Naive thymus-derived CD4-positive, alpha-beta T cell (primary cell): Measurements from ENCODE around the gene CLN3. TPM values are rescaled to one million over a fixed set of nuclear protein-coding genes. Genes with fewer than 3 reads are reported as not detected.

Experiments used
- ATAC-seq: fragments of 150-1000 bp; cut with Tn5 transposase; 2 replicates; pipeline ENCODE4 v1.10.0; 2021; ENCODE audit warnings: mild to moderate bottlenecking, moderate library complexity
- CTCF ChIA-PET: fragments of 350-600 bp; sonication (Branson Sonifier 250); formaldehyde crosslinking; loops from one replicate; lab custom pipeline; 2021; ENCODE audit warnings: antibody characterized with exemption; lab: Charles Lee
- POLR2A ChIA-PET: fragments of 350-600 bp; sonication (Branson Sonifier 250); formaldehyde crosslinking; loops from one replicate; lab custom pipeline; 2021; ENCODE audit warnings: antibody characterized with exemption, inconsistent platforms; lab: Charles Lee
- DNase-seq, 9 donors: peaks; one replicate each; pipeline versions ENCODE4 v3.0.0 to v3.0.0-alpha.2; 2020 to 2022; ENCODE audit warnings: mixed read lengths in 1 of 9
- H3K27ac ChIP-seq: one replicate; pipeline ENCODE4 v1.7.0; 2013; ENCODE audit warnings: mild to moderate bottlenecking, low read depth, low read length, moderate library complexity
- H3K27me3 ChIP-seq, 2 donors: one replicate each; pipeline ENCODE4 v1.7.0; 2013; ENCODE audit warnings: low read length in 2 of 2, mild to moderate bottlenecking in 2 of 2, moderate library complexity in 2 of 2; ENCODE audit not compliant: control insufficient read depth in 2 of 2, insufficient read depth in 2 of 2
- H3K36me3 ChIP-seq, 3 experiments: 1 replicate in 2 of 3; 2 replicates in 1 of 3; pipeline ENCODE4 v1.7.0; 2013; ENCODE audit warnings: low read length in 3 of 3, mild to moderate bottlenecking in 3 of 3, moderate library complexity in 1 of 3; ENCODE audit not compliant: insufficient read depth in 3 of 3, control insufficient read depth in 2 of 3
- H3K4me1 ChIP-seq, 2 donors: one replicate each; pipeline ENCODE4 v1.7.0; 2013; ENCODE audit warnings: low read length in 2 of 2, mild to moderate bottlenecking in 2 of 2, moderate library complexity in 1 of 2; ENCODE audit not compliant: control insufficient read depth in 2 of 2, insufficient read depth in 2 of 2
- H3K4me3 ChIP-seq: 2 replicates; pipeline ENCODE4 v1.7.0; 2013; ENCODE audit warnings: mild to moderate bottlenecking, low read length
- H3K9me3 ChIP-seq, 3 experiments: 1 replicate in 2 of 3; 2 replicates in 1 of 3; pipeline ENCODE4 v1.7.0; 2013; ENCODE audit warnings: low read length in 3 of 3; ENCODE audit not compliant: control insufficient read depth in 2 of 3
- H3K27ac Mint-ChIP-seq, 9 donors: one replicate each; pipeline ENCODE4 v1.8.0; 2020 to 2022; ENCODE audit warnings: mixed read lengths in 9 of 9, mild to moderate bottlenecking in 8 of 9, moderate library complexity in 5 of 9, inconsistent platforms in 2 of 9
- H3K27me3 Mint-ChIP-seq, 5 donors: one replicate each; pipeline ENCODE4 v1.8.0; 2021 to 2022; ENCODE audit warnings: mixed read lengths in 5 of 5, mild to moderate bottlenecking in 1 of 5
- H3K36me3 Mint-ChIP-seq, 5 donors: one replicate each; pipeline ENCODE4 v1.8.0; 2020 to 2022; ENCODE audit warnings: mixed read lengths in 5 of 5, mild to moderate bottlenecking in 3 of 5, inconsistent platforms in 1 of 5
- H3K4me1 Mint-ChIP-seq, 7 donors: one replicate each; pipeline ENCODE4 v1.8.0; 2020 to 2022; ENCODE audit warnings: mixed read lengths in 7 of 7, mild to moderate bottlenecking in 3 of 7, inconsistent platforms in 1 of 7
- H3K4me3 Mint-ChIP-seq, 10 donors: one replicate each; pipeline ENCODE4 v1.8.0; 2020 to 2022; ENCODE audit warnings: mild to moderate bottlenecking in 10 of 10, mixed read lengths in 10 of 10, moderate library complexity in 6 of 10, inconsistent platforms in 2 of 10
- H3K9me3 Mint-ChIP-seq, 11 donors: one replicate each; pipeline ENCODE4 v1.8.0; 2020 to 2022; ENCODE audit warnings: mixed read lengths in 11 of 11, mild to moderate bottlenecking in 4 of 11, inconsistent platforms in 1 of 11, moderate library complexity in 1 of 11
- intact Hi-C, 2 donors: fragments of 100-400 bp; cut with micrococcal nuclease; formaldehyde crosslinking; loops; one replicate each; pipeline ENCODE4 v1.15.1; 2023
- polyA plus RNA-seq, 2 donors: library from polyadenylated mRNA; unstranded; fragments of 300-500 nt; fragmentation: Illumina TruSeq; gene quantifications; one replicate each; pipeline ENCODE4 v1.2.3, GENCODE V29; 2021
- total RNA-seq, 6 experiments: library from RNA in 5 of 6; stranded (reverse) in 5 of 6; gene quantifications; 1 replicate in 5 of 6; 2 replicates in 1 of 6; pipeline ENCODE4 v1.2.3 and lab custom pipeline; 2021 to 2026

The CLN3 gene
- total and polyA plus RNA-seq, 7 experiments from 2014 or later, result 16.0 to 76.3 (median 59.9) TPM

- Histone ChIP-seq H3K36me3 (no peaks in the 10 kb centered on the region), H3K4me1 (peaks cover 0 to 6% of the 10 kb centered on the region in 2 donors), H3K4me3 (no peak overlapping the region), H3K27me3 (no peaks in the 10 kb centered on the region), H3K27ac (no peak overlapping the region), H3K9me3 (no peaks in the 10 kb centered on the region)
- no peak overlapping the region for H3K4me3 Mint-ChIP-seq
- H3K9me3 Mint-ChIP-seq, result no peaks in the 10 kb centered on the region
- intact Hi-C loops, result no loop called here
- ATAC-seq (no peak), DNase-seq (no peak)
- H3K27ac Mint-ChIP-seq, result no peak overlapping the region
- POLR2A ChIA-PET, result interaction anchor here (1.4 kb wide), 1 partner anchor 10 kb away, joined by 4 read pairs; no protein-coding TSS in a partner anchor
- H3K36me3 Mint-ChIP-seq, result no peaks in the 10 kb centered on the region
- H3K4me1 Mint-ChIP-seq, result peaks cover 0 to 22% (median 6%) of the 10 kb centered on the region in 7 donors
- H3K27me3 Mint-ChIP-seq, result no peaks in the 10 kb centered on the region
- CTCF ChIA-PET, result no interaction called here
Observed at GRCh38 chr16:28520672-28521071, 28.8 kb upstream of the CLN3 start.

DNA sequence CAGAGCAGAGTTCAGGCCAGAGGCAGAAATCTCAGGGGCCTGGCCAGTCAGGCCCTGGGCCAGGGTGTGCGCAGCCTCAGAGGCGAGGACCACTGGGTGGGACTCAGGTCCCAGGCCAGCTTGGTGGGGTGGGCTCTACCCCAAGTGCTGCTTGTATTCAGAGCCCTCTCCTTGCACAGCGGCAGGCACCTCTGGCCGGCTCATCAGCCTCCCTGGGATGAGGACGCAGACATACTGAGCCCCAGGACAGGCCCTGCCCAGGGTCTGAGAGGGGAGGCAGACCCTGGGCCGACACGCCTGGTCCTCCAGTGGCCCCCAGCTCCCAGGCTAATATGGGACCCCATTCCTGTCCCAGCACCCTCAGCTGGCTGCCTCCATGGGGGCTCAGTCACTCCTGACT is 22.4 kb upstream of the CLN3 start:
- no peaks in the 10 kb centered on the region for H3K36me3 Mint-ChIP-seq
- ATAC-seq (no peak), DNase-seq (no peak)
- no peaks in the 10 kb centered on the region for H3K27me3 ChIP-seq
- intact Hi-C loops, result no loop called here
- peaks cover 0 to 14% (median 4%) of the 10 kb centered on the region in 7 donors for H3K4me1 Mint-ChIP-seq
- POLR2A ChIA-PET, result no interaction called here
- no peak overlapping the region for H3K4me3 ChIP-seq
- H3K36me3 ChIP-seq, result no peaks in the 10 kb centered on the region
- H3K4me1 ChIP-seq, result no peaks in the 10 kb centered on the region
- no peak overlapping the region for H3K4me3 Mint-ChIP-seq
- H3K9me3 ChIP-seq, result no peaks in the 10 kb centered on the region
- H3K9me3 Mint-ChIP-seq, result no peaks in the 10 kb centered on the region
- no peak overlapping the region for H3K27ac ChIP-seq
- H3K27me3 Mint-ChIP-seq, result no peaks in the 10 kb centered on the region
- CTCF ChIA-PET, result no interaction called here
- no peak overlapping the region for H3K27ac Mint-ChIP-seq

GRCh38 chr16:28513484-28514181 is 21.8 kb upstream of the CLN3 start:
- Histone ChIP-seq H3K4me3 (no peak overlapping the region), H3K27ac (no peak overlapping the region), H3K4me1 (no peaks in the 10 kb centered on the region), H3K36me3 (no peaks in the 10 kb centered on the region), H3K9me3 (no peaks in the 10 kb centered on the region), H3K27me3 (no peaks in the 10 kb centered on the region)
- ATAC-seq, result no peak
- intact Hi-C loops, result no loop called here
- H3K9me3 Mint-ChIP-seq, result no peaks in the 10 kb centered on the region
- POLR2A ChIA-PET, result no interaction called here
- H3K27me3 Mint-ChIP-seq, result no peaks in the 10 kb centered on the region
- CTCF ChIA-PET, result no interaction called here
- H3K36me3 Mint-ChIP-seq, result no peaks in the 10 kb centered on the region
- no peak for DNase-seq
- H3K4me1 Mint-ChIP-seq, result peaks cover 0 to 14% (median 4%) of the 10 kb centered on the region in 7 donors
- H3K27ac Mint-ChIP-seq, result peak overlapping the region in 2 of 9 donors; percentile 32 to 36
- no peak overlapping the region for H3K4me3 Mint-ChIP-seq

DNA sequence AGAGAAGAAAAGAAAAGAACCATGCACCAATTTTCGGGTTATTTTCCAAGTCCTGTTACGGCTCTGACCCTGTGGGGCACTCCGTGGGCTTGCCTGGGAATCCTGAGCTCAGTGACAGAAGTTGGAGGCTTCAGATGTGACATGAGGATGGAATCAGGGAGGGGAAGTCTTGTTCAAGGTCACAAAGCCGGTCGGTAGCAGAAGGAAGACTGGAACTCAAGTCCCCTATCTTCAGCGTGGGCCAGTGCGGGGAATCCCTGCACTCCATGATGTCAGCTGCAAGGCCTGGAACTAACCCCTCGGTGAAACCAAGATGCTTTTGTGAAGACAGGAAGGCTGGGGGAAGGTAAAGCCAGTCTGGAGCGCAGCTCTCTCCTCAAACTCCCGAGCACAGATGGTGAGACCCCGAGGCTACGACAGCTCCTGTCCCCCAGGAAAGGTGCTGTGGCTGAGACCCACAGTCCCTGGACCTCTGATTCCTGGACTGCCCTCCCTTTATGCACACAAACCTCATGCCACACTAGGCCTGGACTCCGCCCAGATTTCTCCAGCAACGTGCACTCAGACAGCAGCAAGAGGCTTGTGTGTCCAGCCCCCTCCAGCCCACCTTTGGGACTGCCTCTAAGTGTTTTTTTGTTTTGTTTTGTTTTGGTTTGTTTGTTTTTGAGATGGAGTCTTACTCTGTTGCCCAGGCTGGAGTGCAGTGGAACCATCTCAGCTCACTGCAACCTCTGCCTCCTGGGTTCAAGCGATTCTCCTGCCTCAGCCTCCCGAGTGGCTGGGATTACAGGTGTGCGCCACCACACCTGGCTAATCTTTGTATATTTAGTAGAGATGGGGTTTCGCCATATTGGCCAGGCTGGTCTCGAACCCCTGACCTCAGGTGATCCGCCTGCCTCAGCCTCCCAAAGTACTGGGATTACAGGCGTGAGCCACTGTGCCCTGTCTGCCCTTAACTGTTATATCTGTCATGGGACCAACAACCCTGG is 20.2 kb upstream of the CLN3 start:
- Mint-ChIP-seq H3K27me3 (no peaks in the 10 kb centered on the region), H3K4me1 (peaks cover 6 to 27% (median 18%) of the 10 kb centered on the region in 7 donors), H3K27ac (no peak overlapping the region), H3K36me3 (no peaks in the 10 kb centered on the region), H3K9me3 (no peaks in the 10 kb centered on the region), H3K4me3 (no peak overlapping the region)
- Histone ChIP-seq H3K9me3 (no peaks in the 10 kb centered on the region), H3K4me3 (no peak overlapping the region), H3K36me3 (no peaks in the 10 kb centered on the region), H3K27ac (no peak overlapping the region), H3K27me3 (no peaks in the 10 kb centered on the region), H3K4me1 (peaks cover 10% of the 10 kb centered on the region in 2 donors)
- DNase-seq (no peak), ATAC-seq (no peak)
- ChIA-PET POLR2A (no interaction called here), CTCF (no interaction called here)
- intact Hi-C loops, result no loop called here

DNA sequence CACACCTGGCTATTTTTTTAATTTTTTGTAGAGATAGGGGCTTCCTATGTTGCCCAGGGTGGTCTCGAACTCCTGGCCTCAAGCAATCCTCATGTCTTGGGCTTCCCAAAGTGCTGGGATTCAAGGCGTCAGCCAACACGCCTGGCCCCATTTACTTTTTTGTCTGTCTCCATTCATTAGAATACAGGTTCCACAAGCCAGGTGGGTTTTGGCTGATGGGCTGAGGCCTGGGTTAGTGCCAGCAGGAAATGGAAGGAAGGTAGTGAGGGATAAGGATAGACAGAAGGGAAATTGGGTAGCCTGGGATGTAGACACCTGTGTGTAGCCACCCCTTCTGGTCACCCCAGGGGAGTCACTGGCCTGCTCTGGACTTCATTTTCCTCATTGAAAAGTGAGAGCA is 19.2 kb upstream of the CLN3 start:
- Histone ChIP-seq H3K4me1 (peaks cover 10% of the 10 kb centered on the region in 2 donors), H3K36me3 (no peaks in the 10 kb centered on the region), H3K27me3 (no peaks in the 10 kb centered on the region), H3K4me3 (no peak overlapping the region), H3K27ac (no peak overlapping the region), H3K9me3 (no peaks in the 10 kb centered on the region)
- ATAC-seq (no peak), DNase-seq (no peak)
- Mint-ChIP-seq H3K9me3 (no peaks in the 10 kb centered on the region), H3K4me3 (no peak overlapping the region), H3K4me1 (peaks cover 6 to 31% (median 25%) of the 10 kb centered on the region in 7 donors), H3K27me3 (peaks cover 0 to 8% (median 0%) of the 10 kb centered on the region in 5 donors), H3K36me3 (no peaks in the 10 kb centered on the region), H3K27ac (peak overlapping the region in 2 of 9 donors; percentile 37 to 91)
- ChIA-PET POLR2A (no interaction called here), CTCF (interaction anchor here (1.0 kb wide), 1 partner anchor 39 kb away, joined by 4 read pairs; no protein-coding TSS in a partner anchor)
- intact Hi-C loops, result no loop called here

DNA sequence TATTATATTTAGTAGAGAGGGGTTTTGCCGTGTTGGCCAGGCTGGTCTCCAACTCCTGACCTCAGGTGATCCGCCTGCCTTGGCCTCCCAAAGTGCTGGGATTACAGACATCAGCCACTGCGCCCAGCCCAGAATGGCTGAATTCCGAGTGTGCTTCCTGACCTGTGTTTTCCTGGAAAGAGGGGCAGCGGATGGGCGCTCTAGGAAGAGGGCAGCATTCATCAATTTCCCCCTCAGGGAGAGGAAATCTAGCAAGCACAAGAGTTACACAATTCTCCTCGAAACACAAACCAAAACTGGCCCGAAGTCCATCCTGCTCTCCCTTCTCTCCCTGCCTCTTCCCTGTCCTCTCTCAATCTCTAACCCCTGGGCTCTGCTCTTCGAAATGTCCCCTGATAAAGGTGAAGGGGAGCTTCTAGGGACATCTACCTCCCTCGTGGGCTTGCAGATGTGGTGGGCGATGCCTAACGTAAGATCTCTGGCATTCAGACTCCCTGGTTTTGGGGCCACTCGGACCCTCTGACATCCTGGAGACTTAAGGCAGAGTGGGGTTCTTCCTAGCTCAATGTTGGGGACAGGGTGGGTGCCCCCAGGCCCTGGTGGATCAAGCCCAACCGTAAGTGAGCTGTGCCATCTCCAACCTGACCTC is 13.7 kb upstream of the CLN3 start:
- no peak for ATAC-seq
- Histone ChIP-seq H3K27me3 (no peaks in the 10 kb centered on the region), H3K9me3 (no peaks in the 10 kb centered on the region), H3K4me1 (peaks cover 10% of the 10 kb centered on the region in 2 donors), H3K36me3 (no peaks in the 10 kb centered on the region), H3K27ac (no peak overlapping the region), H3K4me3 (no peak overlapping the region)
- H3K36me3 Mint-ChIP-seq, result no peaks in the 10 kb centered on the region
- H3K9me3 Mint-ChIP-seq, result no peaks in the 10 kb centered on the region
- H3K27ac Mint-ChIP-seq, result peak overlapping the region in 4 of 9 donors; percentile 53 to 83 (median 71)
- intact Hi-C loops, result no loop called here
- DNase-seq, result no peak
- H3K4me1 Mint-ChIP-seq, result peaks cover 6 to 24% (median 19%) of the 10 kb centered on the region in 7 donors
- H3K4me3 Mint-ChIP-seq, result no peak overlapping the region
- H3K27me3 Mint-ChIP-seq, result peaks cover 0 to 13% (median 0%) of the 10 kb centered on the region in 5 donors
- ChIA-PET CTCF (no interaction called here), POLR2A (no interaction called here)
